IMR-90 (cell line): ENCODE results near the gene QTRT2. TPM values are rescaled to one million over a fixed set of nuclear protein-coding genes. Genes with fewer than 3 reads are reported as not detected.

ENCODE experiments used
- ATAC-seq: fragments of 200-7000 bp; cut with Tn5 transposase; 2 replicates; pipeline ENCODE4 v1.9.1; 2020; ENCODE audit warnings: low read depth, mild to moderate bottlenecking, moderate library complexity
- BruUV-seq: library from RNA; stranded (reverse); fragments of 400-500 nt; replicated peaks from 2 replicates; lab custom pipeline; 2021; lab: Mats Ljungman, UMichigan
- CTCF ChIA-PET: fragments of 300-600 bp; formaldehyde crosslinking; extraction: SDS; loops from one replicate; lab custom pipeline; 2021; ENCODE audit warnings: antibody characterized with exemption; lab: Yijun Ruan, JAX
- POLR2A ChIA-PET: fragments of 300-600 bp; sonication (Branson Sonifier 250); formaldehyde crosslinking; loops from one replicate; lab custom pipeline; 2022; ENCODE audit warnings: antibody characterized with exemption; ENCODE audit not compliant: unreplicated experiment; lab: Charles Lee
- DNase-seq: peaks from one replicate; pipeline ENCODE4 v3.0.0; 2013
- H2AFZ ChIP-seq: replicated peaks from 2 replicates; pipeline ENCODE3; 2013; ENCODE audit warnings: low read length, mild to moderate bottlenecking; ENCODE audit not compliant: poor library complexity
- H2AK5ac ChIP-seq: 2 replicates; pipeline ENCODE4 v1.6.1; 2013; ENCODE audit warnings: low read depth, low read length, inconsistent platforms
- H2AK9ac ChIP-seq: replicated peaks from 2 replicates; pipeline ENCODE3; 2013; ENCODE audit warnings: mild to moderate bottlenecking, low read depth, low read length, moderate library complexity; ENCODE audit not compliant: poor library complexity
- H2BK120ac ChIP-seq: 2 replicates; pipeline ENCODE4 v1.6.1; 2013; ENCODE audit warnings: low read depth, low read length, inconsistent platforms
- H2BK15ac ChIP-seq: 3 replicates; pipeline ENCODE4 v1.6.1; 2013; ENCODE audit warnings: low read depth, low read length, inconsistent platforms
- H2BK20ac ChIP-seq: 2 replicates; pipeline ENCODE4 v1.6.1; 2013; ENCODE audit warnings: low read depth, mild to moderate bottlenecking, inconsistent platforms, low read length, moderate library complexity
- H2BK5ac ChIP-seq: 2 replicates; pipeline ENCODE4 v1.6.1; 2013; ENCODE audit warnings: mild to moderate bottlenecking, low read depth, low read length, inconsistent platforms; ENCODE audit not compliant: poor library complexity, severe bottlenecking
- H3K14ac ChIP-seq: replicated peaks from 2 replicates; pipeline ENCODE4 v1.6.1; 2013; ENCODE audit warnings: low read depth, low read length, inconsistent platforms
- H3K18ac ChIP-seq: 2 replicates; pipeline ENCODE4 v1.6.1; 2013; ENCODE audit warnings: low read depth, low read length, control low read depth
- H3K23ac ChIP-seq: 2 replicates; pipeline ENCODE4 v1.6.1; 2013; ENCODE audit warnings: low read depth, low read length, inconsistent platforms
- H3K27ac ChIP-seq: 2 replicates; pipeline ENCODE4 v1.5.1; 2013; ENCODE audit warnings: mild to moderate bottlenecking, control low read depth, low read length; ENCODE audit not compliant: insufficient read depth
- H3K27me3 ChIP-seq: 2 replicates; pipeline ENCODE4 v1.6.1; 2013; ENCODE audit warnings: low read length; ENCODE audit not compliant: control insufficient read depth, insufficient read depth
- H3K36me3 ChIP-seq: 2 replicates; pipeline ENCODE4 v1.6.1; 2013; ENCODE audit warnings: low read length, mixed read lengths; ENCODE audit not compliant: control insufficient read depth, insufficient read depth
- H3K4ac ChIP-seq: 2 replicates; pipeline ENCODE4 v1.6.1; 2013; ENCODE audit warnings: low read depth, low read length, inconsistent platforms
- H3K4me1 ChIP-seq: 2 replicates; pipeline ENCODE4 v1.6.1; 2013; ENCODE audit warnings: low read length, mixed read lengths; ENCODE audit not compliant: control insufficient read depth, insufficient read depth
- H3K4me2 ChIP-seq: 2 replicates; pipeline ENCODE4 v1.6.1; 2013; ENCODE audit warnings: low read depth, mild to moderate bottlenecking, control low read depth, low read length, moderate library complexity
- H3K4me3 ChIP-seq: 2 replicates; pipeline ENCODE4 v1.5.1; 2013; ENCODE audit warnings: low read depth, mild to moderate bottlenecking, control low read depth, low read length, moderate library complexity; ENCODE audit not compliant: insufficient read depth
- H3K56ac ChIP-seq: 2 replicates; pipeline ENCODE4 v1.6.1; 2013; ENCODE audit warnings: low read length, inconsistent platforms; ENCODE audit not compliant: insufficient read depth; ENCODE audit errors: extremely low read depth
- H3K79me1 ChIP-seq, 2 experiments: 2 replicates each; pipeline ENCODE4 v1.6.1; 2013; ENCODE audit warnings: low read length in 2 of 2, inconsistent platforms in 1 of 2, low read depth in 1 of 2
- H3K9ac ChIP-seq: 2 replicates; pipeline ENCODE4 v1.6.1; 2013; ENCODE audit warnings: low read depth, low read length, control low read depth
- H3K9me1 ChIP-seq: 2 replicates; pipeline ENCODE4 v1.6.1; 2013; ENCODE audit warnings: low read length, inconsistent platforms; ENCODE audit not compliant: insufficient read depth
- H3K9me3 ChIP-seq: 2 replicates; pipeline ENCODE4 v1.6.1; 2013; ENCODE audit warnings: low read length; ENCODE audit not compliant: control insufficient read depth, insufficient read depth
- H4K20me1 ChIP-seq: 2 replicates; pipeline ENCODE4 v1.6.1; 2013; ENCODE audit warnings: low read length, inconsistent platforms; ENCODE audit not compliant: insufficient read depth
- H4K5ac ChIP-seq: 2 replicates; pipeline ENCODE4 v1.6.1; 2013; ENCODE audit warnings: mild to moderate bottlenecking, low read depth, low read length, control low read depth
- H4K8ac ChIP-seq, 2 experiments: 2 replicates each; pipeline ENCODE4 v1.6.1; 2013; ENCODE audit warnings: low read depth in 2 of 2, low read length in 2 of 2, control low read depth in 1 of 2, inconsistent platforms in 1 of 2
- H4K91ac ChIP-seq: 2 replicates; pipeline ENCODE4 v1.6.1; 2013; ENCODE audit warnings: low read depth, low read length, inconsistent platforms; ENCODE audit not compliant: insufficient read depth
- BHLHE40 ChIP-seq: fragments of 150-350 bp; IDR thresholded peaks from 2 replicates; pipeline ENCODE4 v1.6.1; 2016; ENCODE audit warnings: mild to moderate bottlenecking, low read depth, low read length
- RAD21 ChIP-seq: IDR thresholded peaks from 2 replicates; pipeline ENCODE4 v1.6.1; 2012; ENCODE audit warnings: low read length, improper control_type of control experiment
- USF2 ChIP-seq: fragments of 150-350 bp; IDR thresholded peaks from 2 replicates; pipeline ENCODE4 v1.6.1; 2017; ENCODE audit warnings: mild to moderate bottlenecking, antibody characterized with exemption, low read length, low read depth
- WGBS, 2 experiments: methylation state at CpG; one replicate each; pipeline versions ENCODE4 v1.1.5 to v1.1.7; 2013; ENCODE audit warnings: missing lambda C conversion rate in 2 of 2; ENCODE audit not compliant: insufficient read length in 1 of 2; ENCODE audit errors: extremely low coverage in 2 of 2; 5-methylcytosine and 5-hydroxymethylcytosine counted together
- dilution Hi-C: fragments of 300-500 bp; cut with HindIII; formaldehyde crosslinking; loops from one replicate; pipeline ENCODE4 v1.14.3; 2018; ENCODE audit warnings: low sequenced_read_pairs; ENCODE audit not compliant: unreplicated experiment
- in situ Hi-C: fragments of 300-500 bp; cut with MboI; formaldehyde crosslinking; loops from 3 replicates; pipeline ENCODE4 v1.14.3; 2019; ENCODE audit warnings: low sequenced_read_pairs, inconsistent platforms, mixed read lengths
- intact Hi-C: fragments of 100-400 bp; cut with micrococcal nuclease; formaldehyde crosslinking; loops from 2 replicates; pipeline ENCODE4 v1.10.0; 2022
- polyA plus RNA-seq, 3 experiments: library from polyadenylated mRNA; depleted of rRNA; stranded (reverse); fragments of >200 nt; gene quantifications; 2 replicates each; pipeline ENCODE4 v1.2.3, GENCODE V29; 2012; ENCODE audit warnings: low replicate concordance in 1 of 3
- total RNA-seq: library from RNA; depleted of rRNA; stranded (reverse); fragments of >200 nt; gene quantifications from 2 replicates; pipeline ENCODE4 v1.2.3, GENCODE V29; 2012

The QTRT2 gene
- total and polyA plus RNA-seq, 2 of the 4 experiments (the other 2 are of a cell fraction), result 7.3 to 15.6 TPM

- 93% methylated on average over 2 of the region's 2 CpGs; no CpG with 5 or more reads in 1 of the 2 experiments for WGBS, 2 experiments
- H2BK5ac ChIP-seq, result no peak overlapping the region
- intact Hi-C loops, result no loop called here
- H3K79me1 ChIP-seq, result no peaks in the 10 kb centered on the region
- no peak overlapping the region for H2BK20ac ChIP-seq
- no peak overlapping the region for H4K91ac ChIP-seq
- H3K9ac ChIP-seq, result no peak overlapping the region
- 0 out of 2 replicates have a peak, but pooled peaks cover 1% of the 10 kb centered on the region for H3K4me1 ChIP-seq
- no peak overlapping the region for H3K27ac ChIP-seq
- no peaks in the 10 kb centered on the region for H3K36me3 ChIP-seq
- H3K27me3 ChIP-seq, result no peaks in the 10 kb centered on the region
- H3K4me2 ChIP-seq, result no peak overlapping the region
- ChIA-PET CTCF (no interaction called here), POLR2A (no interaction called here)
- H3K4me3 ChIP-seq, result no peak overlapping the region
- no TSS peak for BruUV-seq
- no peaks in the 10 kb centered on the region for H3K9me3 ChIP-seq
- no peak overlapping the region for H2AK9ac ChIP-seq
- dilution Hi-C loops, result no loop called here
- DNase-seq, result no peak
- H2AK5ac ChIP-seq, result no peak overlapping the region
- H2AFZ ChIP-seq, result no peak overlapping the region
- H4K8ac ChIP-seq, result no peak overlapping the region
- in situ Hi-C loops, result no loop called here
- ATAC-seq, result no peak
- H3K14ac ChIP-seq, result no peak overlapping the region
- TF ChIP-seq RAD21 (no peak), USF2 (no peak), BHLHE40 (no peak)
- no peak overlapping the region for H2BK15ac ChIP-seq
- peaks cover 3% of the 10 kb centered on the region; the same call in 1 of the 2 replicates for H3K9me1 ChIP-seq
- H4K5ac ChIP-seq, result no peak overlapping the region
- H4K20me1 ChIP-seq, result no peaks in the 10 kb centered on the region
- H3K56ac ChIP-seq, result no peak overlapping the region
- no peak overlapping the region for H3K18ac ChIP-seq
- H3K23ac ChIP-seq, result no peak overlapping the region
- H3K4ac ChIP-seq, result no peak overlapping the region
- H2BK120ac ChIP-seq, result no peak overlapping the region
These were observed 37.1 kb upstream of the QTRT2 start for GRCh38 chr3:114019486-114019885.
